ENCODE data around the gene BMF. TPM values are rescaled to one million over a fixed set of nuclear protein-coding genes. Genes with fewer than 3 reads are reported as not detected.

The BMF gene
- total RNA-seq, 4 donors from 2014 or later = 3.7 to 7.7 (median 5.3) TPM

DNA sequence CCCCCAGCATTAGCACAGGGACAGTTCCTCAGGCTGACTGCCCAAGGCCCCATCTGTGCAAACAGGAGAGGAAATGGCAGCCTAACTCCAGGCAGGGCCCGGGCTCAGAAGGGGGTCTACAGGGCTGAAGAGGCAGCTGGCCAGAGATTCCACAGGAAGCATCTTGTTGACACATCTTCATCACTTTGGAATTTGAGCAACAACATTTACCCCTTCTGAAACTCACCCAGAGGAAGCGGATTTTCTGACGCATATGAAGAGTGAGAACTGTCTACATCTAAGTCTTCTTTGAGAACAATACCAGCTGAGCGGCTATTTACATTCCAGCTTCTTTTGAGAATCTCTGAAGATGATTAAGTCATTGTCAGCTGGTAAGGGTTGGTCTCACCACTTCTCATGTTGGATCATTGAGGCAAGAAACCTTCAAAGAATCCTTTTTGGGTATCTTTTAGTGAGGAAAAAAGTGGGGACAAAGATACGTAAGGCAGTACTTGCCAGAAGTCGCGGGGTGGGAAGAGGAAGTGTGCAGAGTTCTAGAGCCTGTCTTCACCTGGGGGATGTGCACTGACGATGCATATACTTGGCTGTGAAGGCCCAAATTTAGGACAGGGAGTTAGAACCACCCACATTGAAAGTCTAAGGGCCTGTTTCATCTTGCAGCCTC is 44.3 kb downstream of the BMF start:
- ATAC-seq (ENCODE audit: low FRiP score) = no peak
- DNase-seq (ENCODE audit: low spot score) = no peak
- TF ChIP-seq, protein P1, sequence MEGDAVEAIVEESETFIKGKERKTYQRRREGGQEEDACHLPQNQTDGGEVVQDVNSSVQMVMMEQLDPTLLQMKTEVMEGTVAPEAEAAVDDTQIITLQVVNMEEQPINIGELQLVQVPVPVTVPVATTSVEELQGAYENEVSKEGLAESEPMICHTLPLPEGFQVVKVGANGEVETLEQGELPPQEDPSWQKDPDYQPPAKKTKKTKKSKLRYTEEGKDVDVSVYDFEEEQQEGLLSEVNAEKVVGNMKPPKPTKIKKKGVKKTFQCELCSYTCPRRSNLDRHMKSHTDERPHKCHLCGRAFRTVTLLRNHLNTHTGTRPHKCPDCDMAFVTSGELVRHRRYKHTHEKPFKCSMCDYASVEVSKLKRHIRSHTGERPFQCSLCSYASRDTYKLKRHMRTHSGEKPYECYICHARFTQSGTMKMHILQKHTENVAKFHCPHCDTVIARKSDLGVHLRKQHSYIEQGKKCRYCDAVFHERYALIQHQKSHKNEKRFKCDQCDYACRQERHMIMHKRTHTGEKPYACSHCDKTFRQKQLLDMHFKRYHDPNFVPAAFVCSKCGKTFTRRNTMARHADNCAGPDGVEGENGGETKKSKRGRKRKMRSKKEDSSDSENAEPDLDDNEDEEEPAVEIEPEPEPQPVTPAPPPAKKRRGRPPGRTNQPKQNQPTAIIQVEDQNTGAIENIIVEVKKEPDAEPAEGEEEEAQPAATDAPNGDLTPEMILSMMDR (IDR thresholded peaks at IDR 0.05) = no peak

DNA sequence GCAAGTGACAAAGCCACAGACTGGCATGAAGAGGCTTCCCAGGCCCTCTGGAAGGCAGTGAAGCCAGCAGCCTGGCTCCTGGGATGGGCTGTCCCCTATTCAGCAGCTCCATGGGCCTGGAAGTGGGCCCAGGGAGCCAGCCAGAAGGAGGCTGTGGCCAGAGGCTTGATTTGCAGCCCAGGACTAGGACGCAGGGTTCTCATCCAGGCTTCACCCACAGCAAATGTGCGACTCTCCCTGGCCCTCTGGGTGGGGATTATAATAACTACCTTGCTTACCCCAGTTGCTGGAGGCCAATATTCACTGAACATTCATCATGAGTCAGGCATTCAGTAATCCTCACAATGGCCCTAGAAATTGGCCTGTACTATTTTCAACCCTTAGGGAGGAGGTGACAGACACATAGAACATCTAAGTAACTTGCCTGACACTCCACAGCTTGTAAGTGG is 45.1 kb downstream of the BMF start:
- DNase-seq (ENCODE audit: low spot score) = no peak
- TF ChIP-seq, protein P1 (IDR thresholded peaks at IDR 0.05) = no peak
- ATAC-seq (ENCODE audit: low FRiP score) = no peak

DNA sequence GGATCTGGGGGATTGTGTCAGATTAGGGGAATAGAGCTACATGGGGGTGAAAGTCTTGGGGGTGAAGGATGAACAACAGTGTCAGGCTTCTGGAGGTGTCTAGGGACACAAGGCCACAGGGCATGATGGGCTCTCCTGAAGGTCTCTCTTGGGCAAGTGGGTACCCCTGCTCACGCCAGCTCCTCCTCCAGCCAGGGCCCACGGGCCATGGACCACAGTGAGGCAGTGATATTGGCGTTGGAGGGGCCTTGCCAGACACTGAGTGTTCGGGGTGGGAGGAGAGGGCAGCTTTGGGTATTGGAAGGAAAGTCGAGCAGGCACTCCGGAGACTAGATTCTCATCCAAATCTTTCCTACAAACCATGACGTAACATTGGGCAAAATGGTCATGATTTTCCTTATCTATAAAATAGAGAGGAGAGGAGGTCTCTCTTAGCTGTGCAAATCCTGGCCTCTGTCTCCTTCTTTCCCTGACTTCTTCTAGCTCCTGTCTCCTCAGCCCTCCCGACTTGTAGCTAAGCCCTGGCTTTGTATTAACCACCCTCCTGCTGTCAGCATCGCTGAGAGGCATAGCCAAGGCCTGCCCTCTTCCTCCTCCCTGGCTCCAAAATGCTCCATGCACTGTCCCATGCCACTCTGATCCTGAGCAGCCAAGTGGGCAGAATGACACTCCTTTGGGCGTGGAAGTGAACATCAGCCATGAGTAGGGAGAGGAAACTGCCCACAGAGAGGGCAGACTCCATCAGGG is 45.7 kb downstream of the BMF start:
- TF ChIP-seq, protein P1 (IDR thresholded peaks at IDR 0.05) = no peak
- no peak for ATAC-seq (ENCODE audit: low FRiP score)
- DNase-seq (ENCODE audit: low spot score) = no peak

DNA sequence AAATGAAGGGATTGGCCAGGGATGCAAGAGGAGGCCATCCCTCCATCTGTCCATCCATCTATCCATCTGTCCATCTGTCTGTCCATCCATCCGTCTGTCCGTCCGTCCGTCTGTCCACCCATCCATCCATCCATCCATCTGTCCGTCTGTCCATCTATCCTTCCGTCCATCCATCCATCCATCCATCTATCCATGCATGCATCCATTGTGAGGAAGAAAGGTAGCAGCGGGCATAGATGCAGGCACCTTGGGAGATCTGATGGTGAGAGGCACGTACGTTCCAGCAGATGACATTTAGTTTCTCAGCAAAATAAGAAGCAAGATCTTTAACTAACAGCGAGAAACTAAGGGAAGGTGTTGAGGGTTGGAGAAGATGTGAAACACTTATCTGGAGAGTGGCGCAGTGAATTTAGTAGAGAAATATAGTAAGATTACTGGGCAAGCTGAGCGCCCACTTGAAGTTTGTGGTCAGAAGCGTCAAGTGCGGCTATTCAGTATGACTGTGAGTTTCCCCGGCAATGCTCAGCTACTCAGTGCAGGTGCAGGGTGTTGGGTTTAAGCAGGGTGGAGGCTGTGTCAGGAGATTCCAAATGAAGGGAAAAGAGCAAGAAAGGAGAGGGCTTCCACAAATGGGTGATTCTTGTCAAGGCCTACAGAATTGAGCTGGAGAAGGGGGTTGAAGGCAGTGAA is 47.3 kb downstream of the BMF start:
- DNase-seq (ENCODE audit: low spot score) (no peak), ATAC-seq (ENCODE audit: low FRiP score) (no peak)
- TF ChIP-seq, protein P1 (IDR thresholded peaks at IDR 0.05) = no peak

DNA sequence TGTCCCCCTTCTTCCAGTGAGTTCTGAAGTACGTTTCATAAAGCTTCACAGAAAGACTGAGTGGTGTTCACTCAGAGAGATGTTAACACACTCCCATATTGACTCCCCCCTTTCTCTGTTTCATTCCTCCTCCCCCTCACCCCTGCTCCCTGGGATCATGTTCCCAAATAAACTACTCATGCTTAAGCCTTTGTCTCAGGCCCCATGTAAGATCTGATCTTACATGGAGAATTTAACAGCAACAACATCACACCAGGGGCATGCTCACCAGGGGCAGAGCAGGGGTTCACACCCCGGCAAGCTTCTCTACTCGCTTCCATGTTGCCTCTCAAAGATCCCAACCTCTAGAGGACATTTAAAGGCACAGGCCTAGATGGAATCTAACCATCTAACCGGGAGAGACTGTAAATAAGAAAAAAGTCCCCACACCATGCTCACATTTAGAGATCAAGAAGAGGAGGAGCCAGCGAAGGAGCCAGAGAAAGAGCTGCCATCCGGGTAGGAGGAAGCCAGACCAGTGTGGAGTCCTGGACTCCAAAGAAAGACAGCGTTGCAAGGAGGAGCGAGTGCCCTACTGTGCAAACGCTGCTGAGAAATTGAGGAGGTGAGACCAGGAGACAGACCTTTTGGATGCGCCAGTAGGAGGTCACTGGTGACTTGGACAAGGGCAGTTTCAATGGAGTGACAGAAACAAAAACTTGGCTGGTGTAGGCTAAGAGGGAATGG is 48.3 kb downstream of the BMF start:
- TF ChIP-seq, protein P1 (IDR thresholded peaks at IDR 0.05) = no peak
- no peak for ATAC-seq (ENCODE audit: low FRiP score)
- no peak for DNase-seq (ENCODE audit: low spot score)

DNA sequence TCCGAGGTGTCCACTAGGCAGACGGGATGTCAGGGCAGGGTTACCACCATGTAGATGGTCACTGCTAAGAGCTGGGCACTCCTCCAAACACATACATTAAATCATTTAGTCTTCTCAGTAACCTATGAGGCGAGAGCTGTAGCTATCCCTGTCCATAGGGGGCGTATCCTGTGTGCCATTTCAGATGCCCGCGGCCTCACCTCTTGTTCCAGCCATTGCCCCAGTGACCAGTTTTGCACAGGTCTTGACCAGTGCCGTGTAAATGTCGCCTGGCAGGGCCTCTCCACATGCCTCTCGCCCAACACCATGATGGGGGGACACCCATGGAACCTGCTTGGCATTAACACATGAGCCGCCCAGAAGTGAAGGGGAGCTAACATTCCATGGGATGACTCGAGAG is 48.9 kb downstream of the BMF start:
- ATAC-seq (ENCODE audit: low FRiP score) (no peak), DNase-seq (ENCODE audit: low spot score) (no peak)
- TF ChIP-seq, protein P1 (IDR thresholded peaks at IDR 0.05) = no peak

All from omental fat pad (tissue), 4 donors.